Skin of body (tissue), 2 donors: ENCODE measurements around the gene MEGF10. TPM values are rescaled to one million over a fixed set of nuclear protein-coding genes. Genes with fewer than 3 reads are reported as not detected.
A peak's percentile ranks its signal among the peaks of the same experiment; 100 is the strongest.

Source experiments
- DNase-seq: peaks from one replicate; lab custom pipeline; 2025; lab: John Stamatoyannopoulos, UW
- total RNA-seq: library from RNA; depleted of rRNA; stranded (reverse); fragments of >200 nt; gene quantifications from one replicate; pipeline ENCODE4 v1.2.3, GENCODE V29; 2014

The MEGF10 gene
- total RNA-seq, 1 donor from 2014 or later, result 4.7 TPM

GRCh38 chr5:127409921-127410675, 119.5 kb downstream of the MEGF10 start:
- DNase-seq, result peak; percentile 32

- DNase-seq, result peak; percentile 83
Observed at GRCh38 chr5:127410959-127411358, 120.4 kb downstream of the MEGF10 start.

GRCh38 chr5:127411381-127411780, 120.8 kb downstream of the MEGF10 start:
- DNase-seq, result no peak

- no peak for DNase-seq
Observed at GRCh38 chr5:127412698-127413097, 122.1 kb downstream of the MEGF10 start.

- no peak for DNase-seq
Observed at GRCh38 chr5:127415034-127415433, 124.4 kb downstream of the MEGF10 start.

GRCh38 chr5:127416906-127417305, 126.3 kb downstream of the MEGF10 start:
- DNase-seq, result no peak

GRCh38 chr5:127417528-127417927, 126.9 kb downstream of the MEGF10 start:
- DNase-seq, result no peak

- no peak for DNase-seq
Observed at GRCh38 chr5:127418367-127418766, 127.8 kb downstream of the MEGF10 start.

- no peak for DNase-seq
Observed at GRCh38 chr5:127418974-127419682, 128.5 kb downstream of the MEGF10 start.

- DNase-seq, result no peak
Observed at GRCh38 chr5:127419683-127420257, 129.2 kb downstream of the MEGF10 start.

- no peak for DNase-seq
Observed at GRCh38 chr5:127420758-127421157, 130.2 kb downstream of the MEGF10 start.

- no peak for DNase-seq
Observed at GRCh38 chr5:127421471-127421870, 130.9 kb downstream of the MEGF10 start.

- no peak for DNase-seq
Observed at GRCh38 chr5:127423173-127423798, 132.7 kb downstream of the MEGF10 start.

- no peak for DNase-seq
Observed at GRCh38 chr5:127425037-127425436, 134.4 kb downstream of the MEGF10 start.

GRCh38 chr5:127425868-127426267, 135.3 kb downstream of the MEGF10 start:
- DNase-seq, result no peak

- DNase-seq, result no peak
Observed at GRCh38 chr5:127426661-127427060, 136.1 kb downstream of the MEGF10 start.

GRCh38 chr5:127428276-127428675, 137.7 kb downstream of the MEGF10 start:
- DNase-seq, result no peak

GRCh38 chr5:127428748-127429147, 138.2 kb downstream of the MEGF10 start:
- peak; percentile 26 for DNase-seq

- DNase-seq, result no peak
Observed at GRCh38 chr5:127429928-127430327, 139.3 kb downstream of the MEGF10 start.

- no peak for DNase-seq
Observed at GRCh38 chr5:127430627-127431026, 140.0 kb downstream of the MEGF10 start.

- no peak for DNase-seq
Observed at GRCh38 chr5:127431977-127432585, 141.5 kb downstream of the MEGF10 start.

GRCh38 chr5:127433526-127433925, 142.9 kb downstream of the MEGF10 start:
- DNase-seq, result no peak
